ENCODE results near the gene ADAMTSL2.

Gene ADAMTSL2

GRCh38 chr9:133606708-133607025 is 72.2 kb downstream of the ADAMTSL2 start:
- DNase-seq (ENCODE audit: low read depth, low spot score), result no peak

DNA sequence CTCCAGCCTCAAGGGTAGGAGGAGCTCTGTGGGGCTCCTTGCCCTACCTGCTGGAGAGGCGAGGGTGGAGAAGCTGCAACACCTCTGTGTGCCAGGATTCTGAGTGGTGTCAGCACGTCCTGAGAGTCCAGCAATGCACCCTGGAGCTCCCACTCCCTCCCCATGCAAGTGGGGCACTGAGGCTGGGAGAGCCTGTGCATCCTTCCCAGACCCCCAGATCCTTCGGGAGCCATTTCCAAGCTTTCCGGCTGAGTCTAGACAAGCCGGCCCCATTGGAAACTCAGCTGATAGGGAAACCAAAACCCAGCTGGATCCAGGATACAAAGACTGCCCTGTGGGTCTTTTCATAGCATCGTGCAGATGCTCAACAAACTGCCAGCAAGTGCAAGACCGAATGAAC is 72.9 kb downstream of the ADAMTSL2 start:
- DNase-seq (ENCODE audit: low read depth, low spot score), result no peak

GRCh38 chr9:133607976-133608375 is 73.5 kb downstream of the ADAMTSL2 start:
- DNase-seq (ENCODE audit: low read depth, low spot score), result no peak

DNA sequence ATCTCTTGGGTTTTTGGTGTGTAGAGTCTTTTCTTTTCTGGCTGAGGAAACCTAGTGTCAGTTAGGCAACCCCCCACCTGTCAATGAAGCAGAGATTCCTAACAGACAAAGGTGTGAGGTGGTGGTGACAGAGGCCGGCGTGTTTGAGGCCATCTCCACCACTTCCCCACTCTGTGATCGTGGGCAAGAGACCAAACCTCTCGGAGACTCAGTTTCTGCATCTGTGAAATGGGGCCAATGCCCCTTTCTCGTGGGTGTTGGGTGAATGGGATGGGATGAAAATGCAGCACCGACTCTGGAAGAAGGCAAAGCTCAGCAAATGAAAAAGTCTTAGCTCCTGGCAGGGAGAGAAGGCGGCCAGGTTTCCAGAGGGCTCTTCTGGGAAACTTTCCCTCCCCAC is 73.9 kb downstream of the ADAMTSL2 start:
- no peak for DNase-seq (ENCODE audit: low read depth, low spot score)

DNA sequence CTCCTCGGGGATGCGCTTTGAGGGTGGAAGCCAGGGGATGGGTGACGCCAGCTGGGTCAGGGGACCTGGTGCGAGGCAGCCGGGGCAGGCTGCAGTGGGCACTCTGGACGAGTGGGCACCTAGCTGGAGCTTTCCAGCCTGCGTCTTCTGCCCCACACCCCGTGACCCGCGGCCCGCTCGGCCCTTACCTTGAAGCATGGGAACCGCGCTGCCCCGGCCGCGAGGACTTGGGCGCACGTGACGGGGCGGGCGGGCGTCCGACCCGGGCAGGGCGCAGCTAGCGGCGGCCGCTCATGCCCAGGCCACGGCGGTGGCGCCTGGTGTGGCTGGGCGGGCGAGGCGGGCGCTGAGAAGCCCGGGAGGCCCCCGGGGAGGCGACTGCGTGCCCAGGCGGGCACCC is 74.4 kb downstream of the ADAMTSL2 start:
- no peak for DNase-seq (ENCODE audit: low read depth, low spot score)

GRCh38 chr9:133609311-133610098 is 75.0 kb downstream of the ADAMTSL2 start, which contains the start of gene FAM163B:
Gene FAM163B (minus strand): TSS chr9:133609389. CDS start chr9:133580223, 29,166 bp downstream.
- DNase-seq (ENCODE audit: low read depth, low spot score), result no peak

GRCh38 chr9:133610845-133611244 is 76.3 kb downstream of the ADAMTSL2 start:
- DNase-seq (ENCODE audit: low read depth, low spot score), result no peak

- DNase-seq (ENCODE audit: low read depth, low spot score), result no peak
Observed at GRCh38 chr9:133612051-133612450, 77.5 kb downstream of the ADAMTSL2 start.

DNA sequence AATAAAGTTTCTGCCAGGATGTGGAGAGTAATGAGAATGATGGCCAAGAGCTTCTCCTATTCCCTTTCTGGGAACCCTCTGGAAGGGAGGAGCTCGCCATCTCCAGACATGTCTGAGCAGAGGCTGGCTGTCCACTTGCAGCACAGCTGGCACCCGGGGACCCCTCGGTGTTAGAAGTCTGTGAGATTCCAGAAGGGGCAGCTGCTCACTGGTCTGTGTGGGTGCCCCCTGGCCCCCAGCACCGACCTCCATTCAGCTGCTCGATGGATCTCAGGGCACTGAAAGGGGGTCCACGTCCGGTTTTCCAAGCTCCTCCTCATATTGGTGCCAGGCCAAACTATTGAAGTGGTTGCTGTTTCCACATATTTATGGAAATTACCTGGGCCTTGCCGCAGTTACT is 78.3 kb downstream of the ADAMTSL2 start:
- DNase-seq (ENCODE audit: low read depth, low spot score), result no peak

DNA sequence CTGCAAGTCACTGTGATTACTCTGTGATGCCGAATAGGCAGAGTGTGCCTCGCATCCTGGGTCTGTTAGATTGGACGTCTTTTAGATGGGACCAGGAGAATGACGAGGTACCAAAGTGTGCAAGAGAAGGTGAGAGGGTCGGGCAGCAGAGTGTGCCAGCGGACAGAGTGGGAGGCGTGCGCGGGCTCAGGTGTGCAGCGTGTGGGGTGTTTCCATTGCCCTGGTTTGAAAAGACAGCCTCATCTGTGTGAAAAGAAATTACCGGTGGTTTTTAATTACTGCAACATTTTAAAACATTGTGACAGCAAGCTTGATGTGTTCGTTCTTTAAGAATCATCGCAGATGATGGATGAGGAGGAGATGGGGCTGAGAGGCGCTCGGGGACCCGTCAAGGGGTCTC is 78.9 kb downstream of the ADAMTSL2 start:
- no peak for DNase-seq (ENCODE audit: low read depth, low spot score)

DNA sequence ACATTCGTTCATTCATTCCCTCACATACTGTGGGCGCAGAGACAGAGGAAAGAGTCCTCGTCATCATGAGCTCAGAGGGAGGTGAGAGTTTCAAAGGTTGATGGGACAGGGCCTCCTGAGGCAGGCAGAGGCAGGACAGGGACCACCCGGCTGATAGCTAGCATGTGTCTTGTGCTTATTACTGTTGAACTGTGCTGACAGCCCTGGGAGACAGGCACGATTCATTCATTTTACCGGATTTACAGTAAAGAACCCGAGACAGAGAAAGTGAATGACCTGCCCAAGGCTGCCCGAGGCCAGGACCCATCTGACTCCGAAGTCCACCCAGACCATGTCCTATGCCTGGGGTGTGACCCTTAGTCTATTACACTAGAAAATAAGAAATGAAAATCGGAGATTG is 79.6 kb downstream of the ADAMTSL2 start:
- no peak for DNase-seq (ENCODE audit: low read depth, low spot score)

- no peak for DNase-seq (ENCODE audit: low read depth, low spot score)
Observed at GRCh38 chr9:133614678-133615077, 80.2 kb downstream of the ADAMTSL2 start.

- DNase-seq (ENCODE audit: low read depth, low spot score), result no peak
Observed at GRCh38 chr9:133615186-133615585, 80.7 kb downstream of the ADAMTSL2 start.

- no peak for DNase-seq (ENCODE audit: low read depth, low spot score)
Observed at GRCh38 chr9:133615606-133616188, 81.2 kb downstream of the ADAMTSL2 start.

- DNase-seq (ENCODE audit: low read depth, low spot score), result no peak
Observed at GRCh38 chr9:133616643-133617405, 82.3 kb downstream of the ADAMTSL2 start.

- no peak for DNase-seq (ENCODE audit: low read depth, low spot score)
Observed at GRCh38 chr9:133618726-133619125, 84.2 kb downstream of the ADAMTSL2 start.

- DNase-seq (ENCODE audit: low read depth, low spot score), result no peak
Observed at GRCh38 chr9:133619791-133620190, 85.3 kb downstream of the ADAMTSL2 start.

- DNase-seq (ENCODE audit: low read depth, low spot score), result no peak
Observed at GRCh38 chr9:133621725-133622267, 87.3 kb downstream of the ADAMTSL2 start.

DNA sequence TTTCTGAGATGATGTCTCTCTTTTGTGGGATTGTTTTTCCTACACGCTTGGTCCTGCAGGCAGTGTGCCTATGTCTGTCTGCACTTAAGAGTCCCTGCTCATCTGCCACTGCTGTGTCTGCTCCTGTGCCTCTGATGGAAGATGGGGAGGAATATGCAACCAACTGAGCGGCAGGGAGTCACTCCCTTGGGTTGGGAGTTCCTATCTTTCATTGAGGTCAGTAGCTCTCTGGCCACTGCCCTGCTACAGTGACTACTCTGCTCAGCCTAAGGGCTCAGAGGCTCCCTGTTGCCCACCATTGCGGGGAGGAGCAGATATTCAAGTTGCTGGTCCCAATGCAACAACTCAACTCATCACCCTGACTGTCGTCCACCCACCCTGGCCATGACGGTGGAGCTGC is 88.1 kb downstream of the ADAMTSL2 start:
- no peak for DNase-seq (ENCODE audit: low read depth, low spot score)
